MCF 10A (cell line): ENCODE data around the gene PLOD2. TPM values are rescaled to one million over a fixed set of nuclear protein-coding genes. Genes with fewer than 3 reads are reported as not detected.

Experiments
- Bru-seq: library from RNA; stranded (reverse); fragments of 400-500 nt; gene quantifications from one replicate; lab custom pipeline; 2021; lab: Mats Ljungman, UMichigan
- BruChase-seq, 2 experiments: library from RNA; stranded (reverse); fragments of 400-500 nt; gene quantifications; one replicate each; lab custom pipeline; 2021; lab: Mats Ljungman, UMichigan
- BruUV-seq: library from RNA; stranded (reverse); fragments of 400-500 nt; replicated peaks from 2 replicates; lab custom pipeline; 2021; lab: Mats Ljungman, UMichigan
- CTCF ChIA-PET: fragments of 300-600 bp; sonication (Branson Sonifier 250); formaldehyde crosslinking; extraction: SDS; loops from one replicate; lab custom pipeline; 2021; ENCODE audit warnings: antibody characterized with exemption, inconsistent platforms; lab: Yijun Ruan, JAX
- POLR2A ChIA-PET: fragments of 300-600, 350-650 bp; sonication (Branson Sonifier 250); formaldehyde crosslinking; extraction: SDS; loops from one replicate; lab custom pipeline; 2020; ENCODE audit warnings: antibody characterized with exemption, inconsistent platforms; lab: Yijun Ruan, JAX
- DNase-seq: peaks from one replicate; pipeline ENCODE4 v3.0.0-alpha.2; 2018; ENCODE audit not compliant: unreplicated experiment
- H3K27ac Mint-ChIP-seq: one replicate; pipeline ENCODE4 v1.8.0; 2022; ENCODE audit warnings: mild to moderate bottlenecking, low read depth, mixed read lengths; ENCODE audit not compliant: unreplicated experiment
- H3K27me3 Mint-ChIP-seq: one replicate; pipeline ENCODE4 v1.8.0; 2022; ENCODE audit warnings: mixed read lengths; ENCODE audit not compliant: insufficient read depth, unreplicated experiment
- H3K36me3 Mint-ChIP-seq: one replicate; pipeline ENCODE4 v1.8.0; 2022; ENCODE audit warnings: mild to moderate bottlenecking, moderate library complexity, mixed read lengths; ENCODE audit not compliant: insufficient read depth, unreplicated experiment
- H3K4me1 Mint-ChIP-seq: one replicate; pipeline ENCODE4 v1.8.0; 2022; ENCODE audit warnings: mixed read lengths; ENCODE audit not compliant: insufficient read depth, unreplicated experiment
- H3K4me3 Mint-ChIP-seq: one replicate; pipeline ENCODE4 v1.8.0; 2022; ENCODE audit warnings: mild to moderate bottlenecking, moderate library complexity, mixed read lengths; ENCODE audit not compliant: unreplicated experiment
- H3K9me3 Mint-ChIP-seq: one replicate; pipeline ENCODE4 v1.8.0; 2022; ENCODE audit warnings: mixed read lengths; ENCODE audit not compliant: unreplicated experiment
- intact Hi-C: fragments of 100-400 bp; cut with micrococcal nuclease; formaldehyde crosslinking; loops from 2 replicates; pipeline ENCODE4 v1.14.1; 2022
- long read RNA-seq: library from polyadenylated mRNA; stranded (forward); transcript quantifications from one replicate; pipeline ENCODE4 v2.0.0, GENCODE V29; 2022
- total RNA-seq: library from RNA; stranded (reverse); gene quantifications from 2 replicates; pipeline ENCODE4 v1.2.3, GENCODE V29; 2022
- TF ChIP-seq, protein P1 (sequence below): fragments of 200-600 bp; IDR thresholded peaks from one replicate; pipeline ENCODE4 v1.8.0; 2022; ENCODE audit warnings: antibody characterized with exemption, mild to moderate bottlenecking; ENCODE audit not compliant: unreplicated experiment

Gene PLOD2
- total RNA-seq = 109 and 149 TPM in 2 replicates
- percentile 94 among the genes with signal in this experiment for Bru-seq, nascent RNA
- percentile 89 among the genes with signal in this experiment for BruChase-seq, experiment 1, labeled RNA remaining after a 6-hour chase
- BruChase-seq, experiment 2, labeled RNA remaining after a 2-hour chase = percentile 87 among the genes with signal in this experiment
- long read RNA-seq, transcript PLOD2-201 (20 exons, 3,732 nt) = major isoform, 221 of 453 reads
- long read RNA-seq, transcript PLOD2-202 (19 exons, 3,665 nt) = minor isoform, 150 of 453 reads
- long read RNA-seq, partial matches to known transcripts = 18 of 453 reads
- long read RNA-seq, other reads (novel, unspliced or antisense) = 62 of 453 reads

DNA sequence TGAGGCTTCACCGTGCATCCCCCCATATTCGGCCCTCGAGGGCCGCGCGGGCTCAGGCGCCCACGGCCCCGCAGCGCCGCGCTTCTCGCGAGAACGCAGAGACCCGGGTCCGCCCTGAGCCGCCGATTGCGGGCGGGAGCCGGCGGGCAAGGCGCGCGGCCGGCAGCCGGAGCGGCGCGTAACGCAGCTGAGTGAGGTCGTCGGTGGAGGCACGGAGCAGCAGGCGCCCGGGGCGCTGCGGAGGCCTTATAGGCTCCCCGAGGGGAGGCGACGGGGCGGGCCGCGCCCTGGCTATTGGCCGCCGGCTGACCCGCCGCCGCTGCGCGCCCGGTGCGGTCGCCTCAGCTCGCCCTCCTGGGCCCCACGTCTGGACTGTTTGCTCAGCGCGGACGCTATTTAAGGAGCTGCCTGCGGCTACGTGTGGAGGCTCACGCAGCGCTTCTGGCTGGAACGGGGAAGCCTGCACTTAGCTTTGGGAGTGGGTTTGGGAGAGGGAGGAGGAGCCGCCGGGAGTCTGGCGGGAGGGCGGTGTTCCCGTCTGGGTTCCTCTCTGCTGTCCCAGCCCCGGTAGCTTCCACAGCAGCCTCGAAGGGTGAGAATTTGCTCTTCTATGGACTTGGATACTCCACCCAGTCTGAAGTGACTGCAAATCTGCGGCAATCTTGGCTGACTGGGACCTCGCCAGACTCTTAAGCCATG, at the start of gene PLOD2:
PLOD2 (minus strand) TSS at position 221 of the 699 bp plus-strand sequence; CDS start at position 26, 195 bp downstream.
- H3K4me3 Mint-ChIP-seq = peak within 1 kb of the TSS; percentile 86

DNA sequence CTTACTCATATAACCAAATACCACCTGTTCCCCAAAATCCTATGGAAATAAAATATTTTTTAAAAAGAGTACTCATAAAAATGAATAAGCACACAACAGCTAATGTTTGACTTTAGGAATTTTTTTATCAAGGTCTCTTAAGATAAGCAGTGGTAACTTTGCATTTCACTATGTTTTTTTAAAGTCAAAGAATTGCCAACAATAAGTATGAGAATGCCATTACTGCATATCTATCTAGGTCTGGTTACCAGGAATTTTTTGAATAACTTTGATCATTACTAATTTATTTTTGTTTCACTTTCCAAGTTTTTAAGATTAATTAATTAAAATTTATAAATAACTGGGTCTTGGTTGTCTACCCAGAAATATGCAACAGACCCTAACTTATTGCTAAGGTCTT, 48.4 kb upstream of the PLOD2 start:
- BruUV-seq = no TSS peak
- no peaks in the 10 kb centered on the region for H3K9me3 Mint-ChIP-seq
- H3K4me1 Mint-ChIP-seq = no peaks in the 10 kb centered on the region
- no peaks in the 10 kb centered on the region for H3K27me3 Mint-ChIP-seq
- TF ChIP-seq, protein P1, sequence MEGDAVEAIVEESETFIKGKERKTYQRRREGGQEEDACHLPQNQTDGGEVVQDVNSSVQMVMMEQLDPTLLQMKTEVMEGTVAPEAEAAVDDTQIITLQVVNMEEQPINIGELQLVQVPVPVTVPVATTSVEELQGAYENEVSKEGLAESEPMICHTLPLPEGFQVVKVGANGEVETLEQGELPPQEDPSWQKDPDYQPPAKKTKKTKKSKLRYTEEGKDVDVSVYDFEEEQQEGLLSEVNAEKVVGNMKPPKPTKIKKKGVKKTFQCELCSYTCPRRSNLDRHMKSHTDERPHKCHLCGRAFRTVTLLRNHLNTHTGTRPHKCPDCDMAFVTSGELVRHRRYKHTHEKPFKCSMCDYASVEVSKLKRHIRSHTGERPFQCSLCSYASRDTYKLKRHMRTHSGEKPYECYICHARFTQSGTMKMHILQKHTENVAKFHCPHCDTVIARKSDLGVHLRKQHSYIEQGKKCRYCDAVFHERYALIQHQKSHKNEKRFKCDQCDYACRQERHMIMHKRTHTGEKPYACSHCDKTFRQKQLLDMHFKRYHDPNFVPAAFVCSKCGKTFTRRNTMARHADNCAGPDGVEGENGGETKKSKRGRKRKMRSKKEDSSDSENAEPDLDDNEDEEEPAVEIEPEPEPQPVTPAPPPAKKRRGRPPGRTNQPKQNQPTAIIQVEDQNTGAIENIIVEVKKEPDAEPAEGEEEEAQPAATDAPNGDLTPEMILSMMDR = no peak
- H3K4me3 Mint-ChIP-seq = no peak overlapping the region
- intact Hi-C loops = no loop called here
- ChIA-PET CTCF (interaction anchor here (1.2 to 1.4 kb wide), 3 partner anchors 12 to 117 kb away, joined by 3 to 6 read pairs (median 3); no protein-coding TSS in a partner anchor), POLR2A (no interaction called here)
- H3K36me3 Mint-ChIP-seq = peaks cover 14% of the 10 kb centered on the region
- no peak overlapping the region for H3K27ac Mint-ChIP-seq
- DNase-seq = no peak

More for the DNA sequence above, at the start of gene PLOD2:
- Mint-ChIP-seq H3K9me3 (no peaks in the 10 kb centered on the region), H3K4me1 (peaks cover 44% of the 10 kb centered on the region), H3K27ac (peak within 1 kb of the TSS; percentile 86), H3K27me3 (no peaks in the 10 kb centered on the region), H3K36me3 (no peaks in the 10 kb centered on the region)
- intact Hi-C loops = loop anchor here (1.0 to 5.0 kb wide), 3 partner anchors 23 to 96 kb away; no protein-coding TSS in a partner anchor
- peak; percentile 75 for DNase-seq
- CTCF ChIA-PET = interaction anchor here (0.6 to 4.9 kb wide), 18 partner anchors 8 to 420 kb away, joined by 3 to 45 read pairs (median 4); no protein-coding TSS in a partner anchor
- TF ChIP-seq, protein P1 = no peak
- POLR2A ChIA-PET = interaction anchor here (0.7 to 5.6 kb wide), 26 partner anchors 9 to 420 kb away, joined by 3 to 36 read pairs (median 5); partner anchors contain the start of gene PLSCR1
- BruUV-seq = no TSS peak

DNA sequence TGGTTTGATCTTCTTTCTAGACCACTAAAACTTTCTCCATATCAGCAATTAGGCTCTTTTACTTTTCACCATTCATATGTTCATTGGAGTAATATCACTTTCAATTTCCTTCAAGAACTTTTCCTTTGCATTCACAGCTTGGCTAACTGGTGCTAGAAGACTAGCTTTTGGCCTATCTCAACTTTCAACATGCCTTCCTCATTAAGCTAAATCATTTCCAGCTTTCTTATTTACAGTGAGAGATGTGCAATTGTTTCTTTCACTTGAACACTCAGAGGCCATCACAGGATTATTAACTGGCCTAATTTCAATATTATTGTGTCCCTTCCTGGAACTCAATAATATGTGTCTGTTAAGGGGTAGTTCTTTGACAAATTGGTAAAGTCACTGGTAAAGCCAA, 42.8 kb upstream of the PLOD2 start:
- no peak overlapping the region for H3K27ac Mint-ChIP-seq
- DNase-seq = no peak
- no peaks in the 10 kb centered on the region for H3K9me3 Mint-ChIP-seq
- no peaks in the 10 kb centered on the region for H3K27me3 Mint-ChIP-seq
- BruUV-seq = no TSS peak
- H3K4me1 Mint-ChIP-seq = no peaks in the 10 kb centered on the region
- intact Hi-C loops = no loop called here
- H3K4me3 Mint-ChIP-seq = no peak overlapping the region
- peaks cover 14% of the 10 kb centered on the region for H3K36me3 Mint-ChIP-seq
- POLR2A ChIA-PET = no interaction called here
- TF ChIP-seq, protein P1 = no peak
- CTCF ChIA-PET = interaction anchor here (1.5 to 1.9 kb wide), 2 partner anchors 14 to 124 kb away, joined by 6 to 9 read pairs; no protein-coding TSS in a partner anchor
